HG03565 (cell line): ENCODE data around the gene DEGS2.
A peak's percentile ranks its signal among the peaks of the same experiment; 100 is the strongest.
"Not testable (repeated sequence)": the region's sequence is repeated elsewhere in the genome, so short reads cannot be mapped to it uniquely, and the experiment has no call there.

Experiments used
- ATAC-seq: cut with Tn5 transposase; IDR thresholded peaks from one replicate; pipeline ENCODE4 v1.9.1; 2021; ENCODE audit warnings: mild to moderate bottlenecking, moderate library complexity; ENCODE audit not compliant: unreplicated experiment

DEGS2 gene

GRCh38 chr14:100159094-100159864 lies at the start of gene DEGS2:
Gene DEGS2 (minus strand): TSS chr14:100159645. CDS start chr14:100159587, 58 bp downstream.
- ATAC-seq = no peak

- ATAC-seq = not testable (repeated sequence)
Measured at GRCh38 chr14:100208136-100208535, 48.7 kb upstream of the DEGS2 start.

GRCh38 chr14:100207588-100207987 lies 48.1 kb upstream of the DEGS2 start:
- ATAC-seq = not testable (repeated sequence)

- not testable (repeated sequence) for ATAC-seq
Measured at GRCh38 chr14:100204835-100205167, 45.4 kb upstream of the DEGS2 start.

GRCh38 chr14:100203962-100204834 lies 44.8 kb upstream of the DEGS2 start:
- no peak for ATAC-seq

GRCh38 chr14:100203146-100203545 lies 43.7 kb upstream of the DEGS2 start:
- ATAC-seq = no peak

GRCh38 chr14:100202712-100203111 lies 43.3 kb upstream of the DEGS2 start:
- no peak for ATAC-seq

- no peak for ATAC-seq
Measured at GRCh38 chr14:100201701-100202100, 42.3 kb upstream of the DEGS2 start.

GRCh38 chr14:100200311-100200710 lies 40.9 kb upstream of the DEGS2 start:
- no peak for ATAC-seq

- ATAC-seq = no peak
Measured at GRCh38 chr14:100199240-100199860, 39.9 kb upstream of the DEGS2 start.

GRCh38 chr14:100193417-100194357 lies 34.2 kb upstream of the DEGS2 start:
- no peak for ATAC-seq

- ATAC-seq = peak; percentile 95
Measured at GRCh38 chr14:100192672-100193416, 33.4 kb upstream of the DEGS2 start.

GRCh38 chr14:100192250-100192671 lies 32.8 kb upstream of the DEGS2 start:
- no peak for ATAC-seq

- no peak for ATAC-seq
Measured at GRCh38 chr14:100191584-100192249, 32.3 kb upstream of the DEGS2 start.

GRCh38 chr14:100190126-100190525 lies 30.7 kb upstream of the DEGS2 start:
- no peak for ATAC-seq

- ATAC-seq = no peak
Measured at GRCh38 chr14:100188392-100189030, 29.1 kb upstream of the DEGS2 start.

- no peak for ATAC-seq
Measured at GRCh38 chr14:100187247-100187833, 27.9 kb upstream of the DEGS2 start.

GRCh38 chr14:100181876-100182551 lies 22.6 kb upstream of the DEGS2 start:
- not testable (repeated sequence) for ATAC-seq
